SK-N-DZ (cell line): Measurements from ENCODE around the gene ASB1.
A peak's percentile ranks its signal among the peaks of the same experiment; 100 is the strongest.

ENCODE experiments used
- DNase-seq: peaks from one replicate; pipeline ENCODE4 v3.0.0-alpha.2; 2015; ENCODE audit warnings: low spot score

Gene ASB1

GRCh38 chr2:238422940-238423339 lies 3.8 kb upstream of the ASB1 start:
- DNase-seq = no peak

GRCh38 chr2:238423561-238424312 lies 3.0 kb upstream of the ASB1 start:
- no peak for DNase-seq

- DNase-seq = no peak
Measured at GRCh38 chr2:238424313-238424700, 2.4 kb upstream of the ASB1 start.

GRCh38 chr2:238425505-238425978 lies 1.2 kb upstream of the ASB1 start:
- DNase-seq = no peak

GRCh38 chr2:238425979-238426567 lies 654 bp upstream of the ASB1 start:
- peak; percentile 55 for DNase-seq

GRCh38 chr2:238427435-238428162 lies 872 bp downstream of the ASB1 start:
- no peak for DNase-seq

- no peak for DNase-seq
Measured at GRCh38 chr2:238428866-238429265, 2.1 kb downstream of the ASB1 start.

GRCh38 chr2:238430781-238431180 lies 4.1 kb downstream of the ASB1 start:
- DNase-seq = no peak

GRCh38 chr2:238431456-238431855 lies 4.7 kb downstream of the ASB1 start:
- no peak for DNase-seq

GRCh38 chr2:238433300-238433915 lies 6.7 kb downstream of the ASB1 start:
- no peak for DNase-seq

GRCh38 chr2:238433941-238434845 lies 7.5 kb downstream of the ASB1 start:
- DNase-seq = no peak

- no peak for DNase-seq
Measured at GRCh38 chr2:238434846-238435751, 8.4 kb downstream of the ASB1 start.

GRCh38 chr2:238435752-238436096 lies 9.0 kb downstream of the ASB1 start:
- DNase-seq = no peak

- DNase-seq = no peak
Measured at GRCh38 chr2:238438856-238439849, 12.4 kb downstream of the ASB1 start.

- no peak for DNase-seq
Measured at GRCh38 chr2:238439917-238440316, 13.2 kb downstream of the ASB1 start.

GRCh38 chr2:238440331-238440730 lies 13.6 kb downstream of the ASB1 start:
- no peak for DNase-seq

GRCh38 chr2:238440767-238441166 lies 14.0 kb downstream of the ASB1 start:
- no peak for DNase-seq

- no peak for DNase-seq
Measured at GRCh38 chr2:238441262-238442114, 14.8 kb downstream of the ASB1 start.
